ENCODE results near the gene BEAN1.

- TF ChIP-seq CTCF (IDR thresholded peaks at IDR 0.05; ENCODE audit: insufficient read depth, low read length): no peak
- TF ChIP-seq POLR2AphosphoS5 (IDR thresholded peaks at IDR 0.05; ENCODE audit: low read depth): no peak
- no peak for TF ChIP-seq GABPA (IDR thresholded peaks at IDR 0.05; ENCODE audit: low read depth)
Measured at GRCh38 chr16:66378741-66379570, 48.1 kb upstream of the BEAN1 start.

Data from HL-60 (cell line).